Measurements from ENCODE around the gene SOS2.

DNA sequence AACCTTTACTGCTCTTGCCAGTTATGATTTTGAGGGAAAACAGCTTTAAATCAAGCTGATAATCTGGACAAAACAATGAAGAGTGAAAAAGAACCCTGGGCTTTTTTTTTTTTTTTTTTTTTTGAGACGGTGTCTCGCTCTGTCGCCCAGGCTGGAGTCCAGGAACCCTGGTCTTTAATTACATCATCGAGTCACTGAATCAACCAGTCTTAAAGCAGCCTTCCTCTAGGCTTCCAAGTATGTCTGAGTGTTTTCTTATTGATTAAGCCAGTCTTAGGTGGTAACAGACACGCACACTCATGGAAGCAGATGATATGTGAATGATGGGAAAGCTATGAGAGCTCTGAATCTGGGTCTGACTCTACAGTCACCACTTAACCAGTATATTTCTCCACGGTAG lies 109.1 kb downstream of the SOS2 start:
- TF ChIP-seq, protein P1, sequence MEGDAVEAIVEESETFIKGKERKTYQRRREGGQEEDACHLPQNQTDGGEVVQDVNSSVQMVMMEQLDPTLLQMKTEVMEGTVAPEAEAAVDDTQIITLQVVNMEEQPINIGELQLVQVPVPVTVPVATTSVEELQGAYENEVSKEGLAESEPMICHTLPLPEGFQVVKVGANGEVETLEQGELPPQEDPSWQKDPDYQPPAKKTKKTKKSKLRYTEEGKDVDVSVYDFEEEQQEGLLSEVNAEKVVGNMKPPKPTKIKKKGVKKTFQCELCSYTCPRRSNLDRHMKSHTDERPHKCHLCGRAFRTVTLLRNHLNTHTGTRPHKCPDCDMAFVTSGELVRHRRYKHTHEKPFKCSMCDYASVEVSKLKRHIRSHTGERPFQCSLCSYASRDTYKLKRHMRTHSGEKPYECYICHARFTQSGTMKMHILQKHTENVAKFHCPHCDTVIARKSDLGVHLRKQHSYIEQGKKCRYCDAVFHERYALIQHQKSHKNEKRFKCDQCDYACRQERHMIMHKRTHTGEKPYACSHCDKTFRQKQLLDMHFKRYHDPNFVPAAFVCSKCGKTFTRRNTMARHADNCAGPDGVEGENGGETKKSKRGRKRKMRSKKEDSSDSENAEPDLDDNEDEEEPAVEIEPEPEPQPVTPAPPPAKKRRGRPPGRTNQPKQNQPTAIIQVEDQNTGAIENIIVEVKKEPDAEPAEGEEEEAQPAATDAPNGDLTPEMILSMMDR (IDR thresholded peaks at IDR 0.05; ENCODE audit: extremely low read depth in 1 of 2, insufficient read depth in 1 of 2, low read depth in 1 of 2, low read length in 2 of 2), result no peak
- TF ChIP-seq EZH2 (IDR thresholded peaks at IDR 0.05; ENCODE audit: borderline replicate concordance, low read depth, low read length, severe bottlenecking) (no peak), POLR2AphosphoS5 (IDR thresholded peaks at IDR 0.05; ENCODE audit: insufficient read depth, low read depth, low read length) (no peak), JUN (IDR thresholded peaks at IDR 0.05; ENCODE audit: borderline replicate concordance, insufficient read depth, insufficient read length, low read depth) (no peak), MYC (IDR thresholded peaks at IDR 0.05; ENCODE audit: low read depth, low read length) (no peak), POLR2A (IDR thresholded peaks at IDR 0.05; ENCODE audit: low read depth, low read length) (no peak), GATA2 (IDR thresholded peaks at IDR 0.05; ENCODE audit: insufficient read depth, insufficient read length, low read depth, low read length) (no peak)
- TF ChIP-seq, protein P2, sequence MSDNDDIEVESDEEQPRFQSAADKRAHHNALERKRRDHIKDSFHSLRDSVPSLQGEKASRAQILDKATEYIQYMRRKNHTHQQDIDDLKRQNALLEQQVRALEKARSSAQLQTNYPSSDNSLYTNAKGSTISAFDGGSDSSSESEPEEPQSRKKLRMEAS (IDR thresholded peaks at IDR 0.05; ENCODE audit: insufficient read depth, insufficient read length), result no peak
